Cerebellar cortex (tissue), 1 donor: ENCODE measurements around the gene MAPK12.
"Not testable (repeated sequence)": the region's sequence is repeated elsewhere in the genome, so short reads cannot be mapped to it uniquely, and the experiment has no call there.

Source experiments
- DNase-seq: peaks from one replicate; pipeline ENCODE4 v3.0.0-alpha.2; 2015; ENCODE audit warnings: low spot score

Gene MAPK12

DNA sequence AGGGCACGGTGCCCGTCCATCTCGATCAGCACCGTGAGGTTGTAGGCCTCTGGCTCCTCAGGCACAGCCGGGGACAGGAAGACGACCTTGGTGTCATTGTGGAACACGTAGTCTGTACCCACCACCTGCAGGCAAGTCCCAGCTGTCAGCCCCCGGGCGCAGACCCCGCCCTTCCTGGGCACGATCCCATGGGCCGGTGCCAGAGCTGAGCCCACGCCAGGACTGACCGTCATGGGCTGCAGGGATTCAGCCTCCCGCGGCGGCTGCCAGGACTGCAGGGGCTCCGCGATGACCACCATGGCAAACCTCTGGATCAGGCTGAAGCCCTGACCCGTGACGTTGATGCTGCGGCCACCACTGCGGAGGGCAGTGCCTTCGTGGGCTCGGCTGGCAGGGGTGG lies 20.5 kb upstream of the MAPK12 start:
- no peak for DNase-seq

DNA sequence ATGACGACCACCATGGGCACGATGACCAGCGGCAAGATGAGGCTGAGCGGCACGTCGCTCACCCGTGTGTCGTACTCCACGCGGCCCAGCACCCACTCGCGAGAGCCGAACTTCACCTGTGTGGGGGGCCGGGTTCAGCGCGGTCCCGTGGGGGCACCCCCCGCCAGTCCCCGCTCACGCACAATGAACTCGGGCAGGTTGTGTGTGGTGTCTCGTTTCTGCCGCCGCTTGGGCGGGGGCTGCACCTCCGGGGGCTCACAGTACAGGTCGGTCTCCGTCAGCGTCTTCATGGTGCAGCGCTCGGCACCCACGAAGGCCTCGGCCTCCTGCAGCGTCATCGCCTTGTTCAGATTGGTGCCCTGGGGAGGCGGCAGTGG lies 19.9 kb upstream of the MAPK12 start:
- no peak for DNase-seq

DNA sequence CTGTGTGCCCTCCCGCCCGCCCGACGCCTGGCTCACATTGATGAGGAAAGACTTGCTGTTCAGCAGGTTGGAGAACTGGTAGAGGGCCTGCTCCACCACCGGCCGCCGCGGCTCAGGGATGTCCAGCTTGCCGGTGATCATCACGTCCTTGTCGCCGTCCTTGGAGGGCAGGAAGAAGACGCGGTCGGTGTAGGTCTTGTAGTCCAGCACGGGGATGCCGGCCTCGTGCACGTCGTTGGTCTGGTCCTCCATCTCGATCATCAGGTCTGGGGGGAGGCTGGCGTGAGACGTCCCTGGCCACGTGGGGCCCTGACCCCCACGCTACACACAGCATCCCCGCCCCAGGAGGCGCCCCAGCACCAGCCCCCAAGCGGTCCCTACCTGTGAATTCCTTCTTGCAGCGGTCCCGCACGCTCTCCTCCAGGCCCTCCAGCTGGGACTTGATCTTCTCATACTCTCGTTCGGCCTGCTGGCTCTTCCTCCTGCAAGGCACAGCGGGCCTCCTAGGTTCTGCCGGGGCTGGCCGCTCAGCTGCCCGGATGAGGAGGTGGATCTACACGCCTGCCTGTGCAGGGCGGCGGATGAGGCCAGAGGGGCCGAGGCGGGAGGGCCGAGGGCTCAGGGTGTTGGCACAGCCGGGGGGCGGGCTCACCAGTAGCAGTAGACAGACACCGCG lies 19.4 kb upstream of the MAPK12 start:
- DNase-seq, result peak; percentile 57

GRCh38 chr22:50280022-50280707 lies 18.7 kb upstream of the MAPK12 start:
- DNase-seq, result no peak

DNA sequence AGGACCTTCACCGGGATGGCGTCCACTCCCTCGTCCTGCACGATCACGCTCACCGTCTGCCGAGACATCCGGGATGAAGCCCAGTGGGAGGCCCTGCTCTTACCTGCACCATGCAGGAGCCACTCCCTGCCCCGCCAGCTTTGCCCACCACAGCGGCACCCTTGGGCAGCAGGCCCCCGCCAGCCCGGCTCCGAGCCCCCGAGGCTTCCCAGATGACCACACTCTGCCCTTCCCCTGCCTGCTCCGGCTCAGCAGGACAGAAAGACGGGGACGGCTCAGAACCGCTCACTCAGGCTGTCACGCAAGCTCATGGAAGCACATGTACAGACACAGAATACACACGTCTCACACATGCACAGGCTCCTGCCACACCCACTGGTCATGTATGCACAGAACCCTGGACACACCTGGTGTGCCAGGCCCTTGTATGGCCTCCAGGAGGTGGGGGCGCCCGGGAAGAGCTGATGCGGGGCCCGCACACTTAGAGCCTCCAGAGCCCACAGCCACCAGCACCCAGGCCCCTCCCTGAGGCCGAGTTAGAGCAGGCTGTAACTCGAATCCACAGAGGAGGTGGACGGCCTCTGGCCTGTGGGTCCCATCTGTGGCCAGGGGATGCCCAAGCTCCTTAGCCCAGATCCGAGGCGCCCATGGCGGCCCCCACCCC lies 17.6 kb upstream of the MAPK12 start:
- DNase-seq, result no peak

DNA sequence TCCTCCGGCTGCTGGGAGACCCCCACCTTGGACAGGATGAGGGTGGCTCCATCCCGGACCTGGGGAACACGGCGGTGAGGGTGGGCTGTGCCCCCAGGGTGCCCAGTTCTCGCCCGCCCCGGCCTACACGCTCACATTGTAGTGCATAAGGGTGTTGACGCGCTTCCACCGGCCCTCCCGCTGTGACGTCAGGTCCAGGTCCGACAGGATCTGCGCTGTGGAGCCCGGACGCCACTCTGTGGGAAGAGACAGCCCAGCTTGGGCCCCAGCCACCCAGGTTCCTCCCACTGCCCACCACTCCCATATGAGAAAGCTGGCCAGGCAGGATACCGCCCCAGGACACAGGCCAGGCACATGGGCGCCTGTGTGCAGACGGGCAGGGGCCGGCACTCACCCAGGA lies 17.0 kb upstream of the MAPK12 start:
- no peak for DNase-seq

GRCh38 chr22:50277761-50278160 lies 16.3 kb upstream of the MAPK12 start:
- DNase-seq, result no peak

DNA sequence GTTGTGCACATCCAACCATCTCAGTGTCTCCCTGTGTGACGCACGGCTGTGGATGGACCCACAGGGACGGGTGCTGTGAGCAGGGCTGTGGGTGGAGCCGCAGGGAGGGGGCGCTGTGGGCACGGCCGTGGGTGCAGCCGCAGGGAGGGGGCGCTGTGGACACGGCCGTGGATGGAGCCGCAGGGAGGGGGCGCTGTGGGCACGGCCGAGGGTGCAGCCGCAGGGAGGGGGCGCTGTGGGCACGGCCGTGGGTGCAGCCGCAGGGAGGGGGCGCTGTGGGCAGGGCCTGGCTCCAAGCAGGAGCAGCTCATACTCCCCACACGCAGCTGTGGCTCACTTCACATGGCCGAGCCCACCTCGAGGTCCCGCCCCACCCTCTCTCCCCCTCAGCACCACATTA lies 14.7 kb upstream of the MAPK12 start:
- peak; percentile 70 for DNase-seq

GRCh38 chr22:50275181-50276055 lies 13.9 kb upstream of the MAPK12 start:
- DNase-seq, result no peak

DNA sequence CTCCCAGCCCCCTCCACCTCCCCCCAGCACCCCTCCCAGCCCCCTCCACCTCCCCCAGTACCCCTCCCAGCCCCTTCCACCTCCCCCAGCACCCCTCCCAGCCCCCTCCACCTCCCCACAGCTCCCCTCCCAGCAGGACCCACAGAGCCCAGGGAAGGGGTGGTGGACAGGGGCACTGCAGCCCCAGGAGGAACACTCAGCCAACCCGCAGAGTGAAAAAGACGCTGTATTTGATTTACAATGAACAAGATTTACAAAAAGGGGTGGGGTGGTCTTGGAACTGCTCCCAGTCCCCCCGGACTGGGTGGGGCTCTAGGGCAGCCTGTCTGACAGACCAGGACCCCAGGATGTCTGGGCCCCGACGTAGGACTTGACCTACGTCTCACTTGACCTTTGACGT lies 13.3 kb upstream of the MAPK12 start:
- DNase-seq, result no peak

DNA sequence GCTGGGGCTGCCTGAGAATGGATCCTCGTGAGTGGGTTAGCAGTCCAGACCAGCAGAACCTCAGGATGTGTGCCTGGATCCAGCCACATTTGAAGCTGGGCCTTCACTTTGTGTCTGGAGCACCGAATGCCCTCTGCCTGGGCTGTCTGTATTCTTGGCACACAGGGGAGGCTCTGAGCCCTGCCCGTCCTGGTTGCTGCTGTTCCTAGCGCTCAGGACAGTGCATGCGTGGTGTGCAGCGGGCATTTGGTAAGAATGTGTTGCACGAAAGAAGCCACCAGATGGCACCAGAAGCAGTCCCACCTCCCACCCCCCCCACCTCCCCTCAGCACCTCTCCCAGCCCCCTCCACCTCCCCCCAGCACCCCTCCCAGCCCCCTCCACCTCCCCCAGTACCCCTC lies 12.8 kb upstream of the MAPK12 start:
- peak; percentile 93 for DNase-seq

DNA sequence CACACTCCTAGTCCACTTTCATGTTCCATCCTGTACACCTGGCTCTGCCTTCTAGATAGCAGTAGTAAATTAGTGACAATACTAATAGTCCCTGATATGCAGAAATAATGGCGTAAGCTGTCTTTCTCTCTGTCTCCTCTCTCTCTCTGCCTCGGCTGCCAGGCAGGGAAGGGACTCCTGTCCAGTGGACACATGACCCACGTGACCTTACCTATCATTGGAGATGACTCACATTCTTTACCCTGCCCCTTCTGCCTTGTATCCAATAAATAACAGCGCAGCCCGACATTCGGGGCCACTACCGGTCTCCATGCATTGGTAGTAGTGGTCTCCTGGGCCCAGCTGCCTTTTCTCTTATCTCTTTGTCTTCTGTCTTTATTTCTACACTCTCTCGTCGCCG lies 12.3 kb upstream of the MAPK12 start:
- not testable (repeated sequence) for DNase-seq

GRCh38 chr22:50273352-50273751 lies 11.9 kb upstream of the MAPK12 start:
- DNase-seq, result not testable (repeated sequence)

DNA sequence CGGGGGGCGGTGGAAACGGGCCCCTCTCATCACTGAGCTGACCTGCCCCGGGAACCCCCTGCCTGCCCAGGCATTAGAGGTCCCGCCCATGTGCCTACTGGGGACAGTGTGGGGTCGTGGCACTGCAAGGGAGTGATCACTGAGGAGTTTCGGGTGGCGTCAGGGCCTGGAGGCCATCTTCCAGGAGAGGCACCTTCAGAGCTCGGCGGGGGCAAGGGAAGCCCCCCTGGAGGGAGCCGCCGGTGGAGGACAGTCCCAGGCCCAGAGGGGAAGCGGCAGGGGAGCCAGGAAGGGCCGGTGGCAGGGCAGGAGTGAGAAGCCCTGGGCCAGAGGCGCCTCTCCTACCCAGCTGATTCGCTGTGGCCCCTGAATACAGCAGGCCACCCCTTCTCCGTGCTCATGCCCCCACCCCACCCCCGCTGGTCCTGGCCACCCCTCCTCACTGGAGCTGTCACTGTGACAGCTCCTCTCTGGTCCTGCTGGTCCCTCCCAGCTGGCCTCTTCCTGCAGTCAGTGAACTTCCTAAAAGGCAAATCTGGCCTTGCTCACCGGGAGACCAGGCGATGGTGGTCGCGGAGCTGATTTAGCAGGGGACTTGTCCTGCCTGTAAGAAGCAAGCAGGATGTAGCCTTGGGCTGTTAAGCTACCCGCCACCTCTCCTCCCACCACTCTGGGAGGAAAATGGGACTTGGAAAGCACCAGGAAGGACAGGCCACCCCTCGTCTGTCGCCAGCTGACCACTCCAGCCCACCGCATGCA lies 10.7 kb upstream of the MAPK12 start:
- DNase-seq, result no peak

- DNase-seq, result peak; percentile 65
Observed at GRCh38 chr22:50271519-50271970, 10.1 kb upstream of the MAPK12 start.

DNA sequence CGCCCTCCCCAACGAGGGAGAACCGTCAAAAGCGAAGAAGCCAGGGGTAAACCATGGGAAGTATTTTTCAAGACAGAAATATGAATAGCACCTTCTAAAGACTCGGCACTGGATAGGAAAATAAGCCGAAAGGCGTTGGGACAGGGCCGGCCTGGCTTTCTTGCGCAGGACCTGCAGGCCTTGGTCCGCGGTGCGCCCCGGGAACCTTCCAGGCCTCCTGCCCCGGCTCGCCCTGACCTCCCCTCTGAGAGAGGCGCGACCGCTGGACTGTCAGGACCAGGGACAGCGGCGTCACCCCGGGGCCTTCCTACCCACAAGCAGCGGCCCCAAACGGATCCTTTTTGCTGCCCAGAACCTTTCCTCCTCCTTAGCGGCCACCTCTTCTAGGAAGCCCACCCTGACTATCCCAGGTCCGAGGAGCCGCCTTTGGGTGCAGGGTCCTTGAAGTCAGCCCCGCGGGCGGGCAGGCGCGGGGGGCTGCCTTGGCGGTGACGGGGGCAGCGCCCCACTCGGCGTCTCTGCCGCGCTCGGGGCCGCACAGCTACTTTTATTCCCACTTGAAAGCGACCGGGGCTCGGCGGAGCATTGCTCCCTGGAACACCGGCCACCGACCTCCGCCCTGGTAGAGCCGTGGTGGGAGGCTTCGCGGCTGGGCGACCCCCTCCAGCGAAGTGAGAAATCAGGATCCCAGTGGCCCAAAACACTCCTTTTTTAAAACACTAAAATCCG lies 9.3 kb upstream of the MAPK12 start:
- no peak for DNase-seq

DNA sequence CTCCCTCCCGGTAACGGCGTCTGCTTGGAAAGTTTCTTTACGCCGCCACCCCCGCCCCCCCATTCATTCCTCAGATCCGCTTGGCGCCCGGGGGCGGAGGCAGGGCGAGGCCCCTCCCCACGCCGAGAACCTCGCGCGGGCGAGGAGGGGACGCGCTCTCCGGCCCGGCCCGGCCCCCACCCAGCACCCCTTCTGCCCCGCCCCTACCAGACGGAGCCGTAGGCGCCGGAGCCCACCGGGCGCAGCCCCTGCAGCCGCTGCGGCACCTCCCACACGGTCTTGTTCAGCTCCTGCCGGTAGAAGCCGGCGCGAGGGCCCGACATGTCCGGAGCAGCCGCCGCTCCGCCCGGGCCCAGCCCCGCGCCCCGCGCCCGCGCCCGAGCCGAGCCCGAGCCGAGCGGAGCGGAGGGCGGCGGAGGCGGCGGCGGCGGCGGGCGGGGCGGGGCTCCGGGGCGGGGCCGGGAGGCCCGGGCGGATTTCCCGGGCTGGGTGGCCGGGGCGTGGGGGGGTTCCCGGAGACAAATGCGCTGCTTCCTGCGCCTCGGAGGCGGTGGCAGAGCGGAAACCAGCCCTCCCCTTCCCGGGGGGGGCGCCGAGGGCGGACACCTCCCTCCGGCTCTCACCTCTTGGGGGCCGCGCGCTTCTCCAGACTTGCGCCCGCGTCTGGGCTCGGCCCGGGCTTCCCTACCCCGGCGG lies 8.6 kb upstream of the MAPK12 start, which contains the start of gene MAPK11:
MAPK11 (minus strand) TSS at position 411 of the 696 bp plus-strand sequence; CDS start at position 323, 88 bp downstream.
- no peak for DNase-seq

GRCh38 chr22:50269573-50269969 lies 8.1 kb upstream of the MAPK12 start:
- DNase-seq, result no peak

DNA sequence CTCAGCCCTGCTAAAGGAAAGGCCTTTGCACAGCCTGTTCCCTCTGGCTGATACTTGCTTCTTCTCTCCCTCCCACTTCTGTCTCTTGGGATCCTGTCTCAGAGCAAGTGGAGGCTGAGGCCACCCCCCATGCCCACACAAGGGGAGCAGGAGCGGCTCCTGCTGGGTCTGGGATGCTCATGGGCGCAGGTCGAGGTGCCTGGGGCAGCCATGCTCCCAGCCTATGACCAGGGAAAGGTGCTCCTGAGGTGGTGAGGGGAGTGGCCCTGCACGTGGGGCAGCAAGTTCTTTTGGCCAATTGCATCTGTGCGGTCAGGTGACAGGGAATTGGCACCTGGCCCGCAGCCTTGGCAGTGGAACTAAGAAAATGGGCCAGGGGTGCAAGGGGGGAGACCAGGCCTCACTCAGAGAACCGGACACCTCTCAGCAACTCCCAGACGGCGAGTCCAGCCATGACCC lies 7.2 kb upstream of the MAPK12 start:
- DNase-seq, result no peak
